A549 (cell line): ENCODE results near the gene MAML2. TPM values are rescaled to one million over a fixed set of nuclear protein-coding genes. Genes with fewer than 3 reads are reported as not detected.

Source experiments
- ATAC-seq, 2 experiments: fragments of 200-7000 bp in 1 of 2; fragments of >200 bp in 1 of 2; cut with Nextera tagmentation in 1 of 2; cut with Tn5 transposase in 1 of 2; 3 replicates each; pipeline versions ENCODE4 v1.8.0 to v1.9.1; 2018 to 2020; ENCODE audit warnings: mild to moderate bottlenecking in 1 of 2, moderate library complexity in 1 of 2
- CTCF ChIA-PET: fragments of 300-600 bp; sonication (Branson Sonifier 250); formaldehyde crosslinking; extraction: SDS; loops from one replicate; lab custom pipeline; 2021; ENCODE audit warnings: antibody characterized with exemption, inconsistent platforms; lab: Yijun Ruan, JAX
- POLR2A ChIA-PET: fragments of 350-600 bp; formaldehyde crosslinking; extraction: SDS; loops from one replicate; lab custom pipeline; 2021; ENCODE audit warnings: antibody characterized with exemption, inconsistent platforms; lab: Yijun Ruan, JAX
- DNase-seq, 2 experiments: peaks; one replicate each; pipeline versions ENCODE4 v3.0.0 to v3.0.0-alpha.2; 2011 to 2016; ENCODE audit warnings: low read depth in 1 of 2, low spot score in 1 of 2
- FAIRE-seq: peaks from 2 replicates; lab custom pipeline; 2011; peaks lifted over from hg19 to GRCh38; lab: Jason Lieb, UNC
- H3K27ac ChIP-seq, 2 experiments: fragments of >200 bp; sonication (Bioruptor Twin); formaldehyde crosslinking; 3 replicates each; pipeline ENCODE4 v1.5.1; 2016 to 2017
- H3K4me1 ChIP-seq: fragments of >200 bp; sonication (Bioruptor Twin); formaldehyde crosslinking; 3 replicates; pipeline ENCODE4 v1.6.1; 2016
- H3K4me2 ChIP-seq: fragments of >200 bp; sonication (Bioruptor Twin); formaldehyde crosslinking; 3 replicates; pipeline ENCODE4 v1.6.1; 2016
- H3K4me3 ChIP-seq: fragments of >200 bp; sonication (Bioruptor Twin); formaldehyde crosslinking; 3 replicates; pipeline ENCODE4 v1.5.1; 2016
- H3K9me3 ChIP-seq: fragments of >200 bp; sonication (Bioruptor Twin); formaldehyde crosslinking; 3 replicates; pipeline ENCODE4 v1.6.1; 2016
- BHLHE40 ChIP-seq: IDR thresholded peaks from 2 replicates; pipeline ENCODE4 v1.6.1; 2012; ENCODE audit warnings: low read depth, low read length, inconsistent platforms
- CEBPB ChIP-seq, 2 experiments: fragments of >200 bp in 1 of 2; sonication (Bioruptor Twin) in 1 of 2; formaldehyde crosslinking in 1 of 2; IDR thresholded peaks; 2 replicates each; pipeline ENCODE4 v1.6.1; 2012 to 2016
- CHD2 ChIP-seq: fragments of 150-350 bp; IDR thresholded peaks from 2 replicates; pipeline ENCODE4 v1.6.1; 2014; ENCODE audit warnings: low read length; ENCODE audit not compliant: partially characterized antibody
- CHD4 ChIP-seq: fragments of 200-600 bp; sonication (generic); IDR thresholded peaks from 2 replicates; pipeline ENCODE4 v1.6.1; 2016; ENCODE audit warnings: antibody characterized with exemption, mild to moderate bottlenecking, borderline replicate concordance
- CTCF ChIP-seq: fragments of >200 bp; sonication (Bioruptor Twin); formaldehyde crosslinking; IDR thresholded peaks from 3 replicates; pipeline ENCODE4 v1.5.1; 2016
- EHMT2 ChIP-seq: fragments of 200-600 bp; sonication (generic); IDR thresholded peaks from 2 replicates; pipeline ENCODE4 v1.6.1; 2016; ENCODE audit warnings: antibody characterized with exemption, low read depth, mild to moderate bottlenecking, moderate library complexity
- GATA3 ChIP-seq: IDR thresholded peaks from 2 replicates; pipeline ENCODE4 v1.6.1; 2012; ENCODE audit warnings: borderline replicate concordance
- HMGXB4 ChIP-seq: fragments of 250-450 bp; sonication (Bioruptor Pico); IDR thresholded peaks from 2 replicates; pipeline ENCODE4 v1.5.0; 2021; ENCODE audit warnings: mild to moderate bottlenecking, moderate library complexity, borderline replicate concordance
- JUNB ChIP-seq: fragments of >200 bp; sonication (Bioruptor Twin); formaldehyde crosslinking; IDR thresholded peaks from 2 replicates; pipeline ENCODE4 v1.6.1; 2016
- KDM1A ChIP-seq: fragments of 200-600 bp; sonication (generic); IDR thresholded peaks from 2 replicates; pipeline ENCODE4 v1.6.1; 2016; ENCODE audit warnings: low read depth, mild to moderate bottlenecking
- MYC ChIP-seq: IDR thresholded peaks from 2 replicates; pipeline ENCODE4 v1.6.1; 2012; ENCODE audit warnings: mild to moderate bottlenecking, inconsistent platforms, low read length, improper control_type of control experiment, borderline replicate concordance
- NFE2L2 ChIP-seq: fragments of 150-350 bp; conservative IDR thresholded peaks from 2 replicates; pipeline ENCODE4 v1.6.1; 2014; ENCODE audit warnings: low read length
- POLR2A ChIP-seq: IDR thresholded peaks from 2 replicates; pipeline ENCODE4 v1.6.1; 2012; ENCODE audit warnings: mild to moderate bottlenecking, low read length
- POLR2AphosphoS2 ChIP-seq: conservative IDR thresholded peaks from 2 replicates; pipeline ENCODE4 v1.6.1; 2012; ENCODE audit warnings: low read length, improper control_type of control experiment, inconsistent platforms
- RCOR1 ChIP-seq: fragments of 150-350 bp; IDR thresholded peaks from 2 replicates; pipeline ENCODE4 v1.6.1; 2014; ENCODE audit warnings: antibody characterized with exemption, low read length, low read depth
- RFX5 ChIP-seq: fragments of 450-650 bp; IDR thresholded peaks from 2 replicates; pipeline ENCODE4 v1.7.1; 2014; ENCODE audit warnings: antibody characterized with exemption, mild to moderate bottlenecking, moderate library complexity
- TFCP2L1 ChIP-seq: fragments of 250-450 bp; sonication (Bioruptor Pico); IDR thresholded peaks from 2 replicates; pipeline ENCODE4 v1.5.0; 2021; ENCODE audit warnings: mild to moderate bottlenecking
- ZFP36 ChIP-seq: fragments of 450-650 bp; IDR thresholded peaks from 2 replicates; pipeline ENCODE4 v1.6.1; 2014; ENCODE audit warnings: borderline replicate concordance; ENCODE audit not compliant: partially characterized antibody
- ZNF302 ChIP-seq: fragments of 250-450 bp; sonication (Bioruptor Pico); IDR thresholded peaks from 2 replicates; pipeline ENCODE4 v1.9.0; 2021; ENCODE audit warnings: inconsistent platforms, mild to moderate bottlenecking, moderate library complexity
- ZSCAN20 ChIP-seq: fragments of 250-450 bp; sonication (Bioruptor Pico); IDR thresholded peaks from 2 replicates; pipeline ENCODE4 v1.8.0; 2022; ENCODE audit warnings: mild to moderate bottlenecking, moderate library complexity
- WGBS: methylation state at CpG from one replicate; pipeline ENCODE4 v1.1.6; 2017; ENCODE audit errors: missing lambda C conversion rate; 5-methylcytosine and 5-hydroxymethylcytosine counted together
- polyA plus RNA-seq, 4 experiments: library from polyadenylated mRNA; depleted of rRNA in 3 of 4; stranded (reverse); fragments of >200 nt; fragmentation: RNase III in 1 of 4; extraction: RNeasy Plus Mini Kit Qiagen cat#74134 plus additional on column Dnase treatment in 1 of 4; gene quantifications; 2 replicates in 3 of 4; 3 replicates in 1 of 4; pipeline ENCODE4 v1.2.3, GENCODE V29; 2011 to 2017
- TF ChIP-seq, protein P1 (sequence below): IDR thresholded peaks from 2 replicates; pipeline ENCODE4 v1.6.1; 2012; ENCODE audit warnings: low read depth, borderline replicate concordance
- TF ChIP-seq, protein P2 (sequence below): IDR thresholded peaks from 2 replicates; pipeline ENCODE4 v1.6.1; 2012
- TF ChIP-seq, protein P3 (sequence below): fragments of 150-350 bp; IDR thresholded peaks from 2 replicates; pipeline ENCODE4 v1.6.1; 2014; ENCODE audit warnings: low read depth, mild to moderate bottlenecking, low read length
- TF ChIP-seq, protein P4 (sequence below): fragments of 450-650 bp; IDR thresholded peaks from 2 replicates; pipeline ENCODE4 v1.6.1; 2014; ENCODE audit warnings: antibody characterized with exemption
- TF ChIP-seq, protein P5 (sequence below): fragments of >200 bp; sonication (Bioruptor Twin); formaldehyde crosslinking; IDR thresholded peaks from 3 replicates; pipeline ENCODE4 v1.6.1; 2016

The MAML2 gene
- polyA plus RNA-seq, 2 of the 4 experiments (the other 2 are of a cell fraction) = 1.5 to 2.5 TPM

GRCh38 chr11:96010683-96011082, 332.3 kb downstream of the MAML2 start:
- CTCF ChIA-PET = no interaction called here
- TF ChIP-seq, protein P1, sequence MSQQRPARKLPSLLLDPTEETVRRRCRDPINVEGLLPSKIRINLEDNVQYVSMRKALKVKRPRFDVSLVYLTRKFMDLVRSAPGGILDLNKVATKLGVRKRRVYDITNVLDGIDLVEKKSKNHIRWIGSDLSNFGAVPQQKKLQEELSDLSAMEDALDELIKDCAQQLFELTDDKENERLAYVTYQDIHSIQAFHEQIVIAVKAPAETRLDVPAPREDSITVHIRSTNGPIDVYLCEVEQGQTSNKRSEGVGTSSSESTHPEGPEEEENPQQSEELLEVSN = no peak
- TF ChIP-seq CHD2 (no peak), ZSCAN20 (no peak), KDM1A (no peak), POLR2A (no peak), RFX5 (no peak), TFCP2L1 (CRISPR knock-in tag) (no peak), CTCF (no peak), NFE2L2 (no peak), ZNF302 (CRISPR knock-in tag) (no peak), HMGXB4 (CRISPR knock-in tag) (no peak), CHD4 (no peak), JUNB (no peak), GATA3 (no peak), ZFP36 (no peak), POLR2AphosphoS2 (no peak), EHMT2 (no peak)
- TF ChIP-seq, protein P2, sequence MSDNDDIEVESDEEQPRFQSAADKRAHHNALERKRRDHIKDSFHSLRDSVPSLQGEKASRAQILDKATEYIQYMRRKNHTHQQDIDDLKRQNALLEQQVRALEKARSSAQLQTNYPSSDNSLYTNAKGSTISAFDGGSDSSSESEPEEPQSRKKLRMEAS = no peak
- ATAC-seq (no peak), FAIRE-seq (no peak), DNase-seq (no peak)
- H3K27ac ChIP-seq = no peak overlapping the region; a peak in 1 of 6 replicates
- no peak overlapping the region for H3K4me2 ChIP-seq
- H3K4me3 ChIP-seq = no peak overlapping the region
- POLR2A ChIA-PET = no interaction called here
- no peaks in the 10 kb centered on the region for H3K9me3 ChIP-seq
- peaks cover 34% of the 10 kb centered on the region for H3K4me1 ChIP-seq

GRCh38 chr11:96008161-96008720, 334.8 kb downstream of the MAML2 start:
- H3K9me3 ChIP-seq = no peaks in the 10 kb centered on the region
- no peak overlapping the region for H3K4me3 ChIP-seq
- no peak overlapping the region for H3K27ac ChIP-seq
- peaks cover 21% of the 10 kb centered on the region; the same call in 2 of the 3 replicates for H3K4me1 ChIP-seq
- no peak overlapping the region for H3K4me2 ChIP-seq
- DNase-seq (no peak), FAIRE-seq (no peak), ATAC-seq (no peak)
- WGBS = 75% methylated on average over 3 of the region's 3 CpGs
- ChIA-PET POLR2A (no interaction called here), CTCF (interaction anchor here (1.1 kb wide), 1 partner anchor 47 kb away, joined by 3 read pairs; no protein-coding TSS in a partner anchor)
- no peak for TF ChIP-seq JUNB
- no peak for TF ChIP-seq MYC
- TF ChIP-seq RCOR1 = no peak
- TF ChIP-seq CEBPB (IDR thresholded peaks at IDR 0.05) = no peak
- no peak for TF ChIP-seq BHLHE40
- TF ChIP-seq, protein P3, sequence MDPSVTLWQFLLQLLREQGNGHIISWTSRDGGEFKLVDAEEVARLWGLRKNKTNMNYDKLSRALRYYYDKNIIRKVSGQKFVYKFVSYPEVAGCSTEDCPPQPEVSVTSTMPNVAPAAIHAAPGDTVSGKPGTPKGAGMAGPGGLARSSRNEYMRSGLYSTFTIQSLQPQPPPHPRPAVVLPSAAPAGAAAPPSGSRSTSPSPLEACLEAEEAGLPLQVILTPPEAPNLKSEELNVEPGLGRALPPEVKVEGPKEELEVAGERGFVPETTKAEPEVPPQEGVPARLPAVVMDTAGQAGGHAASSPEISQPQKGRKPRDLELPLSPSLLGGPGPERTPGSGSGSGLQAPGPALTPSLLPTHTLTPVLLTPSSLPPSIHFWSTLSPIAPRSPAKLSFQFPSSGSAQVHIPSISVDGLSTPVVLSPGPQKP = no peak
- TF ChIP-seq, protein P4, sequence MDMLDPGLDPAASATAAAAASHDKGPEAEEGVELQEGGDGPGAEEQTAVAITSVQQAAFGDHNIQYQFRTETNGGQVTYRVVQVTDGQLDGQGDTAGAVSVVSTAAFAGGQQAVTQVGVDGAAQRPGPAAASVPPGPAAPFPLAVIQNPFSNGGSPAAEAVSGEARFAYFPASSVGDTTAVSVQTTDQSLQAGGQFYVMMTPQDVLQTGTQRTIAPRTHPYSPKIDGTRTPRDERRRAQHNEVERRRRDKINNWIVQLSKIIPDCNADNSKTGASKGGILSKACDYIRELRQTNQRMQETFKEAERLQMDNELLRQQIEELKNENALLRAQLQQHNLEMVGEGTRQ = no peak
- TF ChIP-seq, protein P5, sequence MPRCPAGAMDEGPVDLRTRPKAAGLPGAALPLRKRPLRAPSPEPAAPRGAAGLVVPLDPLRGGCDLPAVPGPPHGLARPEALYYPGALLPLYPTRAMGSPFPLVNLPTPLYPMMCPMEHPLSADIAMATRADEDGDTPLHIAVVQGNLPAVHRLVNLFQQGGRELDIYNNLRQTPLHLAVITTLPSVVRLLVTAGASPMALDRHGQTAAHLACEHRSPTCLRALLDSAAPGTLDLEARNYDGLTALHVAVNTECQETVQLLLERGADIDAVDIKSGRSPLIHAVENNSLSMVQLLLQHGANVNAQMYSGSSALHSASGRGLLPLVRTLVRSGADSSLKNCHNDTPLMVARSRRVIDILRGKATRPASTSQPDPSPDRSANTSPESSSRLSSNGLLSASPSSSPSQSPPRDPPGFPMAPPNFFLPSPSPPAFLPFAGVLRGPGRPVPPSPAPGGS = no peak
